HG03575 (cell line): ENCODE data around the gene TTYH2.
"Not testable (repeated sequence)": the region's sequence is repeated elsewhere in the genome, so short reads cannot be mapped to it uniquely, and the experiment has no call there.

ENCODE experiments used
- ATAC-seq: cut with Tn5 transposase; IDR thresholded peaks from one replicate; pipeline ENCODE4 v1.9.1; 2021; ENCODE audit not compliant: unreplicated experiment, insufficient number of reproducible peaks, low FRiP score; ENCODE audit errors: extremely low read depth

TTYH2 gene

DNA sequence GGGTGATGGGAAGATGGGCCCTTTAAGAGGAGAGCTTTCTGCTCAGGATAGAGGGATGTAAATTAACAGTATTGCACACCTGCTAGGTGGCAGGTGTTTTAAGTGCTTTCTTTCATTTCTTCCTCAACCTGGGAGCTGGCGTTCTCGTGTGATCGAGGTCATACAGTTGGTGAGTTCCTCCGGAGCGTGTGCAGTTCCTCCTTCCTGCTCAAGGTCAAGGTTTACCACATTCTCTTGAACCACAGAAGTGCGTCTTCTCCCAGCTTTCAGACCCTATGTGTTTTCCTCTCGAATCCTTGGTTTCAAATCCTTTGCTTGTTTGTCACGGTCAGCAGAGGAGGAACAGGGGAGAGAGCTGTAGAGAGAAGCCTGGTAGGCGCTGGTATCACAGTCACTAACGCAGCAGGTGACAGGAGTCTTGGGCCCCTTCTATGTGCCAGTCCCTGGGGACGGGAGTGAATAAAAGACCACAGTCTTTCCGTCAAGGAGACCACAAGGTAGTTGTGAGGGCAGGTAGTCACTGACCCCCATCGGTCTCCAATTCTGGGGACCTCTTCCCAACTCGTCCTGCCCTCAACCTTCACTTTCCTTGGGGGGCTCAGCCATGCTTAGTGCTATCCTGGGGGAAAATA, 61.5 kb downstream of the TTYH2 start:
- ATAC-seq, result no peak

DNA sequence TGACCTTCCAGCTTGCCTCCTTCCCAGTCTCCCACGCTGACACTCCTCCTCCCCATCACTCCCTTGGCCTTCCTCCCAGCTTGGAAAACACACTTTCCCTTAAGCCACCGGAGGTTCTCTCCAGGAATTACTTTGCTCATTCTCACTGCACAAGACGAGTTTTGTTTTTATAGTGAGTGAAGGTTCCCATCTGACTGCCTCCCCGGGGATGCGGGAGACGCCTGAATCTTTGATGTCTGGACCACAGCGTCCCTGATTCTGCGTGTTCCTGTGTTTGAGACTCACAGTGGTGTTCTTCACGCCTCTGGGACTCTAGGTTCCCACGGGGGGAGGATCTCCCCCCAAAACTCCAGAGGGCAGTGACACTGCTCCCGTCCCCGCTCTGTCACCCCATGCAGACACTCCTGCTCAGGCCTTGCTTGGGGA, 62.7 kb downstream of the TTYH2 start:
- ATAC-seq, result no peak

DNA sequence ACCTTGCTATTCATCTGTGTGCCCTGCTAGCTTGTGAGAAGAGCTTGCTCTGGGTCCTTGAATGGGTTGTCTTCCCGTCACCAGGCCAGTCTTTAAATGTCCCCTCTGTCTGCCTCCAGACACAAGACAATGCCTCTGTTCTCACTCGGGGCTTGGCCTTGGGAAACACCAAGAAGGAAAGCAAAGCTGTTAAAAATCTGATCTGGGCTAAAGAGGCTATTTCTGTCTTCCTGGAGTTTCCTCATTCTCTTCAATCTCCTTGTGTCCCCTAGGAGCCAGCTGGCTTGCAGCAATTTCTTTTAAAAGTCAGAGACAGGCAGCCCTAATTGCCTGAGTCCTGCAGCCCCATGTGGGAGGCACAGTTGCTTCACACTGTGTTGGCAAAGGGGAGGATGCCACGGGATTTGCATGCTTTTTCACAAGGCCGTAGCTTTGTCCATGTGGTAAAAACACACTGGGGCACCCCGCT, 63.2 kb downstream of the TTYH2 start:
- no peak for ATAC-seq

DNA sequence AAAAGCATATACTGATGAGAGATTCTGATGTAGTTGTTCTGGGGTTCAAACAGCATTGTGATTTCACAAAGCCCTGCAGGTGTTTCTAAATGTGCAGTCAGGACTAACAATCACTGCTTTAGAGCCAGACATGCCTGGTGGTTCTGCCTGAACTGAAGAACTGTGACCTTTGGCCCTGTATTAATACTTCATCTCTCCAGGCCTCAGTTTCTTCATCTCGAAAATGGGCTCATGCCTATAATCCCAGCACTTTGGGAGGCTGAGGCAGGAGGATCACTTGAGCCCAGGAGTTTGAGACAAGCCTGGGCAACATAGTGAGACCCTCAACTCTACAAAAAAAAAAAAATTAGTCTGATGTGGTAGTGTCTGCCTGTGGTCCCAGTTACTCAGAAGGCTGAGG, 64.6 kb downstream of the TTYH2 start:
- no peak for ATAC-seq

DNA sequence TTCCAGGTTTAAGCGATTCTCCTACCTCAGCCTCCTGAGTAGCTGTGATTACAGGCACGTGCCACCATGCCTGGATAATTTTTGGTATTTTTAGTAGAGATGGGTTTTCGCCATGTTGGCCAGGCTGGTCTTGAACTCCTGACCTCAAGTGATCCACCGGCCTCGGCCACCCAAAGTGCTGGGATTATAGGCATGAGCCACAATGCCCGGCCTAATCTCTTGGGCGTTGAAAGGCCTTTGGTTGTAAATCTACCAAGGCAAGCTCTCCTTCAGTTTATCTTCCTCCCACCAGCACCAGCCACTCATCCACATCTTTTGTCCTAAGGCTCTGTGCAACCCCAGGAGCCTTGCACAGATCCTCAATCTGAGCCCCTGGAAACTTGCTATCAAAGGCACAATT, 66.2 kb downstream of the TTYH2 start:
- ATAC-seq, result not testable (repeated sequence)

DNA sequence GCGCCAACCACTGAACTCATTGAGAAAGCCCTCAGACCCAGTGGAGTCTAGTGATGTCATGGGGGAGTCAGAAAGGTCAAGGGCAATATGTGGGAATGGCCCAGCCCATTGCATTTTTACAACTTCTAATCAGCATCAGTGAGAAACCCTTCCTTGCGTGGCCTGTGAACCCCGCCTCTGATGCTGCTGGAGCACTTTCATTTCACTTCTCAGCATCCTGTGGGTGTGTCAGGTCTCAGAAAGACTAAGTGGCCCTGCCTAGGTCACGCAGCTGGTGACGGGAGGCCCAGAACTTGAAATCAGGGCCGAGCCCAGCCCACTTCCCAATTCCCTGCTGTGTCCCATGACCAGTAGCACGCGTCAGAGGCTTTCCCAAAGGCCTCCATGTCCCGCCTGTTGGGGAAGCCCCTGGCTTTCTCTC, 66.7 kb downstream of the TTYH2 start:
- no peak for ATAC-seq

DNA sequence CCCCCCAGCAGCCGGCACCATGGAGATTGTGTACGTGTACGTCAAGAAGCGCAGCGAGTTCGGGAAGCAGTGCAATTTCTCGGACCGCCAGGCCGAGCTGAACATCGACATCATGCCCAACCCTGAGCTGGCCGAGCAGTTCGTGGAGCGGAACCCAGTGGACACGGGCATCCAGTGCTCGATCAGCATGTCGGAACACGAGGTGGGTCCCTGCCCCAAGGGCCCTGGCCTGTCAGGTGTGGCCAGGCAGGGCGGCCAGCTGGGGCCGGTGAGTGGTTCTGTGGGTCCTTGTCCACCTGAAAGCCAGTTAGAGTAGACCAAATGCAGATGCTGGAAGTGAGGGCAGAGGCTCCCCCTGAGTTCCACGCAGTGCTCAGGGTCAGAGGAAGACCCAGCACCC, 68.4 kb downstream of the TTYH2 start:
- ATAC-seq, result no peak

DNA sequence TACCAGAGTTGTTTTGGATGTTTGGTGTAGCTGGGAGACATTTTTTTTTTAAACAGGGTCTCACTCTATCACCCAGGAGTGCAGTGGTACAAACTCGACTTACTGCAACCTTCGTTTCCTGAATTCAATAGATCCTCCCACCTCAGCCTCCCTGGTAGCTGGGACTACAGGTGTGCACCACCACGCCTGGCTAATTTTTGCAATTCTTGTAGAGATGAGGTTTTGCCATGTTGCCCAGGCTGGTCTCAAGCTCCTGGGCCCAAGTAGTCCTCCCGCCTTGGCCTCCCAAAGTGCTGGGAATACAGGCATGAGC, 68.9 kb downstream of the TTYH2 start:
- ATAC-seq, result not testable (repeated sequence)

DNA sequence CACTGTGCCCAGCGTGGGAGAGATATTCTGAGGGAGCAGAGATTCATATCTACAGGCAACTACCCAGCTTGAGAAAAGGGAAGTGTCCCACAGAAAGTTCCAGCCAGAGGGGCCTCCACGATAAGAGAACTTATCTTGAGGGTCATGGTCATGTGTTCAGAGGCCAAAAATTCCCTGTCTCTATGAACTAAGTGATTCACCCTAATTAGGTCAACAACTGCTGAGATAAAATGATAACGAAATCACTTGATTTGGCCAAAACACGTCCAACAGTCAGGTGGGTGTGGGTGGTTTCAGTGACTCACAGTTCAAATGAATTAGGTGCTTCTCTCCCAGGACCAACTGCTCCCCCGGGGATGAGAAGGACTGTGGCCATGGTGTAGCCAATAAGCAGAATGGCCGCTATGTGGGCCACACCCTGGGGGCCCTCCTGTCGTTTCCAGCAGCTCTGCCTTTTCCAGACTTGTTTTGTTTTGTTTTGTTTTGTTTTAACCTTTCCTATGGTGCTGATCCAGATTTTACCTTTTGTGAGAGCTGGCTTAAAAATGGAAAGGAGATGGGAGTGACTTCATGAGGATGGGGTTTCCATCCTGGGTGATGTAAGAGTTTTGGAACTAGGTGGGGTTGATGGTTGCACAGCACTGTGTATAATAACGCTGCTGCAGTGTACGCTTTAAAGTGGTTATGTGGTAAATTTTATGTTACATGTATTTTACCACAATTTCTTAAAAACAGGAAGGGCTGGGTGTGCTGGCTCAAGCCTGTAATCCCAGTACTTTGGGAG, 69.4 kb downstream of the TTYH2 start:
- no peak for ATAC-seq

DNA sequence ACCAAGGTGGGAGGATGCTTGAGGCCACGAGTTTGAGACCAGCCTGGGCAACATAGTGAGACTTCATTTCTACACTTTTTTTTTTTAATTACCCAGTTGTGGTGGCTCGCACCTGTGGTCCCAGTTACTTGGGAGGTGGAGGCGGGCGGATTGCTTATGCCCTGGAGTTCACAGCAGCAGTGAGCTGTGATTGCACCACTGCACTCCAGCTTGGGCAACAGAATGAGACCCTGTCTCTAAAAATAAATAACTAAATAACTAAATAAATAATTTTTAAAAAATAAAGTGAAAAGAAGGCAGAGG, 70.0 kb downstream of the TTYH2 start:
- ATAC-seq, result no peak

DNA sequence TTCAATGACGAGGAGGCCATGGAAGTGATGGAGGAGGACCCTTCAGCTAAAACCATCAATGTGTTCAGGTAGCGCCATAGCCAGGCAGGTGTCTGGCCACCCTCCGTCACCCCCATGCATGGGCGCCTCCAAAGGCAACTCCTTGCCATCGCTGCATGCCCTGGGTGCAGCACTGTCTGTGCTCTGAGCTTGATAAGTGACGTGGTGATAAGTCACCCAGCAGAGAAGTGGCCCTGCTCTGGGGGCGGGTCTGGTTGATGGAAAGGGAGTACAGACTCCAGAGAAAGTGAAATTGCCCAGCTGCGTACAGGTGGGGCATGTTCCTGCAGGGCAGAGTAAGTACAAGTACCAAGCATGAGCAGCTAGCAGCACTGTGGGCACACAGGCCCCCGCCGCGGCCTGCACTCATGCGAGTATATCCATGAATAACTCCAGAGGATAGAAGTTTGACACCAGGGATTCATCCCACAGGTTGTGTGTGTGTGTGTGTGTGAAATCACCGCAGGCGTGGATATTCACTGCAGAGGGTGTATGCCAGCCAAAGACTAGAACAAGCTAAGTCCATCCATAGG, 73.7 kb downstream of the TTYH2 start:
- no peak for ATAC-seq

DNA sequence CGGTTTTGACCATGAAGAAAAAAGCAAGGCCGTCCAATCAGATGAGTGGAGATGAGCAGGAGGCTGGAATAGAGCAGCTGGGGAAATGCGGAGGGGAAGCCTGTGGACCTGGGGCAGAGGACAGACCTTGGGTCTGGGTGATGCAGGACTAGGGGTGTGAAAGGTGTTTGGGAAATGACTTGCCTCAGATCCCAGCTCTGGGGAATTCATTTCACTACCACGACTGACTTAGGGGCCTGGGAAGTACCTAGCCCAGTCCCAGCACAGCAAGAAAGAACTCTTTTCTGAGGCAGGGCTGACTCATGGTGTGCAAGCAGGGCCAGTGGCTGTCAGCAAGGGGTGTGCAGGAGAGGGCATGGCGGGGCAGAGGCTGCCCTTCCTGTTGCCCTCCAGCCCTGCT, 75.4 kb downstream of the TTYH2 start:
- ATAC-seq, result no peak

DNA sequence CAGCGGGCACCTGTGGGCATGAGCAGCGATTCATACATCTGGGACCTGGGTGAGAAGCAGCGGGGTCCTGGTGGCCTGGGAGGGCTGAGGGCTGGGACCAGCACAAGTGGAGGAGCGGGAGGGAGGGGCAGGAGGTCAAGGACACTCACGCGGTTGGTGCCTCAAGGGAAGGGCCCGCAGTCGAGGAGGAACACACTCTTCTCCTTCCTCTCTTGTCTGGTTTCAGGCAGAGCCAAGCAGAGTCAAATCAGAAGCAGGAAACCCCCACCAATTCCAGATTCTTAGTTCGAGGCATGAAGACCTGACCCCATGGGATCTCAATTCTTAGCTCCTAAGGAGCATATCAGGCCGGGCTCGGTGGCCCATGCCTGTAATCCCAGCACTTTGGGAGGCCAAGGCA, 76.3 kb downstream of the TTYH2 start:
- ATAC-seq, result no peak

DNA sequence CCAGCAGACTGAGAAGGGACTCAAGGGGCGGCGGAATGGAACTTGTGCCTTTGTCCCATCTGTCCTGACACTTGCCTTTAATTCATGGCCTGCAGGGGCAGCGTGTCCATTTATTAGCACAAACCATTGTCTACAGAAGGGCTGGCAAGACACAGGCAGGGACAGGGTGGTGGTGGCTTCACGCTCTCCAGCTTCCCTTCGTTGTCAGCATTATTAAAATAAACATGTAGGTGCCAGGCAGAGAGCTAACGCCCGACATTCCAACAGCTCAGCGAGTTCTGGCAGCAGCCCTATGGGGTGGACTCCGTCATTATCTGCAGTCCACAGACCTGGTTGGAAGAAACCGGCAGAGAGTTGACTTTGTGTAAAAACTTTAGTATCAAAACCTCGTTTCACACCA, 77.0 kb downstream of the TTYH2 start:
- no peak for ATAC-seq

DNA sequence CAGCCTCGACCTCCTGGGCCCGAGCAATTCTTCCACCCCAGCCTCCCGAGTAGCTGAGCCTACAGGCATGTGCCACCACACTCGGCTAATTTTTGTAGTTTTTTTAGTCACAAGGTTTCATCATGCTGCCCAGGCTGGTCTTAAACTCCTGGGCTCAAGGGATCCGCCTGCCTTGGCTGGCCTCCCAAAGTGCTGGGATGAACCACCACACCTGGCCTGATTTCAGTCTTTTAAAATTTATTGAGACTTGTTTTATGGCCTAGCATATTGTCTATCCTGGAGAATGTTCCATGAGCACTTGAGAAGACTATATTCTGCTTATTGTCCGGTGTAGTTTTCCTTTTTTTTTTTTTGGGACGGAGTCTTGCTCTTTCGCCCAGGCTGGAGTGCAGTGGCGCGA, 79.1 kb downstream of the TTYH2 start:
- ATAC-seq, result no peak

DNA sequence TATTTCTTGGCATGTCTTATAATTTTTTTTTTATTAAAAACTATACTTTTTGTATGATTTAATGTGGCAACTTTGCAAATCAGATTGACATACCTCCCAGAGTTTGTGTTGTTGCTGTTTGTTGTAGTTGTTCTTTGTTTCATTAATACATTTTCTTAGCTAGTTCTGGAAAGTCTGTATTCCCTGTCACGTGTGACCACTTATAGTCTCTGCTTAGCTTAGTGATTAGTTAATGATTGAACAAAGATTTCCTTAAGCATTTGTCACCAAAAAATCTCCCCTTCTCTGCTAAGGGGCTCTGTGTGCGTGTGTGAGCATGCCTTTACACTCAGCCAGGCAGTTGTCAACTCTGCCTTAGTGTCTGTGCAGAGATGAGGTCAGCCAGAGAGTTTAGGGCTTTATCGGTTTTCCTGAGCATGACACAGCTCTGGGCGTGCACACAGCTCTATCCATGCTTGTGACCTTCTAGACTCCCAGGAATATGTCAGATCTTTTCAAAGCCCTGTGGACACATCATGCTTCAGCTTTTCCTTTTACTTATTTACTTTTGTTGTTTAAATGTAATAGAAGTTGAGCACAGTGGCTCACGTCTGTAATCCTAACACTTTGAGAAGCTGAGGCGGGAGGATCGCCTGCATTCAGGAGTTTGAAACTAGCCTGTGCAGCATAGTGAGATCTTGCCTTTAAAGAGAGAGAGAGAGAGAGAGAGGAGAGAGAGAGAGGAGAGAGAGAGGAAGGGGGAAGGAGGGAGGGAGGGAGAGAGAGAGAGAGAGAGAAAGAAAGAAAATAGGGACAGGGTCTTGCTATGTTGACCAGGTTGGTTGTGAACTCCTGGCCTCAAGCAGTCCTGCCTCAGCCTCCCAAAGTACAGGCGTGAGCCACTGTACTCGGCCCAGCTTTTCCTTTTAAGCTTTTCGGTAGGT, 82.5 kb downstream of the TTYH2 start:
- ATAC-seq, result no peak

DNA sequence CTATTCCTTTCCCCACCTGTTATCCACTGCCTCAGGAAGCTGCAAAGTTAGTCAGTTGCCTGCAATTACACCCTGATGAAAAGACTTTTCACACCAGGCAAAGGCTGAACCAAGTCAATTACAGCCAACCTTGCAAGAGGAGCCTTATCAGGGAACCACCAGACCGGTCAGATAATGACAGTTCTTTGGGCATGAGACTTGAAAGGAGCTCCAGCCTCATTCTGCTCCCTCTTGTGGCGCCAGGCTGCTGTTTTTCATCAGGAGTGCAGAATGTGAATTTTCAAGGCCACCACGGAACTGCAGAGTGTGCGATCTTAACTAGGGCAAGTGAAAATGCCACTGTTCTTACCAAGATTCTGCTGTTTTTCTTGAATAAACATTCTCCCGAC, 83.2 kb downstream of the TTYH2 start:
- no peak for ATAC-seq

DNA sequence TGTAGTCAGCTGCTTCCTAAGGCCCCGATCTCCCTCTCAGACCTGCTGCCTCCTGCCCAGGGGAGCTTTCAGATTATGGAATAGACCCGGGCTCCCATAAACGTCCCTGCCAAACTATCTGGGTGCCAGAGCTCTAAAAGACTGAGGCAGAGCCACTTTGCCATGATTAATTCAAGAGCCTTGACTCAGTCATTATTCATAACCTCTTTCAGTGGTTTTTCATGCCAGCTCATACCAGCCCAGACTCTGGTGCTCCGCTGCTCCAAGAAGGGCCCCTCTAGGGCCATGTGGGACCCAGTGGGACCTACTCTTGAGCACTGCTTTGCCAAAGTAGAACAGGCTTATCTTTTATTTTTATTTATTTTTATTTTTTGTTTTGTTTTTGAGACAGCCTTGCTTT, 84.6 kb downstream of the TTYH2 start:
- no peak for ATAC-seq

DNA sequence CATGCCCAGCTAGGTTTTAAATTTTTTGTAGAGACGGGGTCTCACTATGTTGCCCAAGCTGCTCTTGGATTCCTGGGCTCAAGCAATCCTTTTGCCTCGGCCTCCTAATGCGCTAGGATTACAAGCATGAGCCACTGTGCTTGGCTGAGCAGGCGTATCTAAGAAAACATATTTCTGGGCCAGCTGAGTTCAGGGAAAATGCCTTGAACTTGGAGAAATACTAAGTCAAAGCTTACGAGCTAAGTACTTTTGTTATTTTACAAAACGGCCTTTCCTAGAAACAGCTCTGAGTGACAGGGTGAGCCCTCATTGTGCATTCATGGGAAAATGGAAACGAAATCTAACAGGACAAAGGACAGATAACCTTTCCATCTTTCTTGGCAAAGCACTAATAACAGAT, 85.4 kb downstream of the TTYH2 start:
- no peak for ATAC-seq
